Measurements from ENCODE around the gene STAG2.

Gene STAG2

DNA sequence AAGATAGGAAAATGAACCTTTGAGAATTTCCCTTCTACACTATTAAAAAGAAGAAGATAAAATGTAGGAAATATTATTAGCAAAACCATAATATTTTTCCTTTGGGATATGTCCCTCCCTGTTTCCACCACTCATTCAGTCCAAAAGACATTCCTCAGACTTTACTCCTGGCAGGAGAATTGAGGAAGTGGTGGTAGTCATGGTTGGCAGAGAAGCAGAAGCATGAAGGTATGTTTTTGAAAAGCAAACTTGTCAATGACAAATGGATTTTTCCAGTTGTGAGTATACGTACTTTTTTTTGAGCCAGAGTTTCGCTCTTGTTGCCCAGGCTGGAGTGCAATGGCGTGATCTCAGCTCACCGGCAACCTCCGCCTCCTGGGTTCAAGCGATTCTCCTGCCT lies 13.7 kb downstream of the STAG2 start:
- DNase-seq (ENCODE audit: low read depth), result no peak

DNA sequence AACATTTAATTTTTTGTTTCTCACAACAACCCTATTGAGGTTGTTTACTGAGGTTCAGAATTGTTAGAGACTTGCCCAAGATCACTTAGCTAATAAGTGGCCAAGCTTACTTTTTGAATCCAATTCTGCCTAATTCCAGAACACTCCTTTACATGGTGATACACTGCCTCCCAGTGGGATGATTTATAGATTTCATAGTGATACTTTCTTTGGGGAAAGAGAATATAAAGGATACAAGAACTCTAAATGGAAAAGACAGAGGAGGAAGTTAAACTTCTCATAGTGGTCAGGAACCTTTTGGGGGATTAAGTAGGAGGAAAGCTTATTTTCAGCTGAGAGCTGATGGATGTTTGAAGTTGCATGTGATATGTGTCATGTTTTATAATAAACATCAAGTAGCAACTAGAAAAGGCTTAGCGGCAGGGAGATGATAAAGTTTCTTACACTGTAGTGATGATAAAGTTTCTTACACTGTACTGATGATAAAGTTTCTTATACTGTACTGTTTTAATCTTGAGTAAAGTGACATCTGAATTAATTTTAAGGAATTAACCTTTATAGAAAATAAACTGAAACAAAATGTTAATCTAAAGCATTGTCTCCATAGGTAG lies 15.3 kb downstream of the STAG2 start:
- no peak for DNase-seq (ENCODE audit: low read depth)

DNA sequence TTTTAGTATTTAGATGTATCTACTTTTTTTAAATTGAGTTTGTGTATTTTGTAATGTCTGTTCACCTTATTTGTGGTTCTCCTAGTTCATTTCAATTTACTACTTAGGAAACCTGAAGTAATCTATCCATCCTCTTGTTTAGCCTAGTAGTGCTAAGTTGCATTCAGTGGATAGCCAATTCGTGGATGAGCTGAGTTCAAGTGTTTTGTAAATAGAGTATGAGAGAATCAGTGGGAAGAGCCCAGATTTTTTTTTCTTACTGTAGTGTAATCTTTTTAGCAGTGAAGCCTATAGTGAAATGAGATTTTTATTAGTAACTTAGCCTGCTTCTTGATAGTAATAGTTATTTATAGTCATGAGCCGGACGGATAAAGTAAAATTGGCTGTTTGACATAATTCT lies 21.7 kb downstream of the STAG2 start:
- no peak for DNase-seq (ENCODE audit: low read depth)

DNA sequence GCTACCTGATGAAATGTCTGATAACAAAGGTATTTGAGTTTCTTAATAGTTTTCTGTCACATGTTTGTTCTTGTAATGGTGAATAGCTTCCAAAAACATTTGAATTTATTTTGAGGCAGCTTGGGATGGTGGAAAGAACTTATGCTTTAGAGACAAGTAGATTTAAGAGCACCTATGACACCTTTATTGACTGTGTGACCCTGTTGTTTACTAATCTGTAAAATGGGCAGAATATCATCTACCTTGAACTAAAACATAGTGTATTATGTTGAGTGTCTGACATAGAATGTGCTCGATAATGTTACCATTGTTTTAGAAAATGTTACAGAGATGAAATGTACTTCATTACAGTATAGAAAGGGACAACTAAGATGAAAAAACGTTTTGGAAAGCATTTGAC lies 24.9 kb downstream of the STAG2 start:
- DNase-seq (ENCODE audit: low read depth), result no peak

DNA sequence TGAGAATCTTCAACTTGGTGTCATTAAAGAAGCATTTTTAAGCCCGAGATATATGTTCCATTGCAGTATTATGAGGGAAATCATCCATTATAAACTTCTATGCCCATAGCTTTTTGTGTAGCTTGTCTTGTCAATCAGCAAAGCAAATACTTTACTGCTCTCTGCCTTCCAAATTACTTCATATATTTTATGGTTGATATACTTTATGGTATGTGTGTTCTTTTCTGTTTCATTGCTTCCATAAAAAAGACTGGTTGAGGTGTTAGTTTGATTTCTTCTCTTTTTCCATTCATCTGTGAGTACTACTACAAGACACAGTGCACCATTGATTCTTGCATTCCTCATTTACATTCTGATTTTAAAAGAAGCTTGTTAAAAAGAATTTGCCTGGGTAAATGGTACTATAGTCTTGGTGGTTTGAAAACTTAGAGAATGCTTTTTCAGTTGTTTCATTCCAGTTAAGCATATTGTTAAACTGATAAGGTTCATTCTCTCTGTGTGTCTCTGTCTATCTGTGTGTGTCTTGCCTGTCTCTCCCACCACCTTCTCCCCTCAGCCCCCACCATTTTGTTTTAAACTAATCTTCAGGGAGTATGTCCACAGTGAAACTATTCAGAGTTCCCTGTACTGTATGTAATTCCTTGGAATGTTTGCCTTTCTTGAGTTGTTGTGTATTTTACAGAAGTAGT lies 27.1 kb downstream of the STAG2 start:
- no peak for DNase-seq (ENCODE audit: low read depth)

DNA sequence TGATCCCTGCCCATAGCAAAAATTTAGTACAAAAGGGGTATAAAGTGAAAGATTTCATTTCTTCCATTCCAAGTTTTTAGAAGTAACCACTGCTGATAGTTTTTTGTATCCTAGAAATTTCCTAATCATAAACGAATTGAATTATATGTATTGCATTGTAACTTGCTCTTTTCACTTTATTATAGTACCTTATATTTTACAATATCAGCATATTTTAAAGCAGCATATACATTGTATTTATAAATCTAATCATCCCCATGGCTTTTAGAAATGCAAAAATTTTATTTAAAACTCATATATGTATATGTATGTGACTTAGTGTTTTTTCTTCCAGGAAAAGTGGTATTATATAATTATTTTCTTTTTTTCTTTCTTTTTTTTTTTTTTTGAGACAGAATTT lies 27.7 kb downstream of the STAG2 start:
- no peak for DNase-seq (ENCODE audit: low read depth)

DNA sequence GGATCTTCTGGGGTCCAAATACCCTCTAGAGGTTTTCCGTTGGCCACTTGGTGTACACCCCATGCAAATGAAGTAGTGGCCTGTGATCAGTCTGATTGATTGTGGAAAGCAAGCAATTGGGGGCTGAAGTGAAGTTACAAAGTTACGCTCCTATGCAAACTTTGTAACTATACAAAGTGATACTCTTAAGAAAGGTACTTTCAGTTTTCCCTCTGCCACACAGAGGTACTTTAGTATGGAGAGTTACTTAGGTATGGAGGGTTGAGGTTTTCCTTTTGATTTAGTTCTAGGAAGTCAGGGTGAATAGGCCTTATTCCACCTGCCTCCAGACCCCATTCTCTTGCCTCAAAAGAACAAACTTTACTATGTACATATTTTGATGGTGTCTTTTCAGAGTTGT lies 28.7 kb downstream of the STAG2 start:
- DNase-seq (ENCODE audit: low read depth), result no peak

DNA sequence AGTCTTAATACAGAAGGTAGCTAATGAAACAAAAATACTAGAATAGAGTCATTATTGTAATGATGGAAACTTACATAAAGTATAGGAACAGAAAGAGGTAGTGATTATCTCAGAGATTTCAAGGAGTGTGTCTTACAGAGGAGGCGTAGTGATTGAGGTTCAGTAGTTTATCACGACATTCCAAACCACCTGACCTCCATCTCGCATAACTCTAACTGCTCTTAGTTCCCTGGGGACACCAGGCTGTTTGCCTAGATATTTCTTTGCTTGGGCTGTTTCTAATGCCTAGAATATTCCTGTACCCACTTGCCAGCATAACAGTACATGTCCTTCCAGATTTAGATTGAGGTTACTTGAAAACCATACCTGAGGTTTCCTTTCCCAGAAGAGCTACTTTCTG lies 29.1 kb downstream of the STAG2 start:
- no peak for DNase-seq (ENCODE audit: low read depth)

DNA sequence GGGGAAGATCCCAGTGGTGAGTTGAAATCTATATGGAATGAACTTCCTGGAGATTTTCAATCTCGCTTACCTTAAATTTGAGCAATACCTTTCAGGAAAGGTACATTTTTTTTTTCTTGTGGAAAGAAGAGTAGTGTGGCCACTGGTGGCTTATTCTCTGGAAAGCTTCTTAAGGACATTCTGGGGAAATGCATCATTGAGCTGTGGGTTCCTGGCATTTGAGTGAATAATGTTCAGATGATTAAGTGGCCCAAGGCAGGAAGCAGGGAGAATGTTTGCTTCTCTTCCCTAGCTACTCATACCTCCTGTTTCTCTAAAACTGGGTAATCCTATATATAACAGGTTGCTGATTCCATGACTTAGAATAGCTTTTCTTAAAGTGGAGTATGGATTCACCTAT lies 31.8 kb downstream of the STAG2 start:
- no peak for DNase-seq (ENCODE audit: low read depth)

DNA sequence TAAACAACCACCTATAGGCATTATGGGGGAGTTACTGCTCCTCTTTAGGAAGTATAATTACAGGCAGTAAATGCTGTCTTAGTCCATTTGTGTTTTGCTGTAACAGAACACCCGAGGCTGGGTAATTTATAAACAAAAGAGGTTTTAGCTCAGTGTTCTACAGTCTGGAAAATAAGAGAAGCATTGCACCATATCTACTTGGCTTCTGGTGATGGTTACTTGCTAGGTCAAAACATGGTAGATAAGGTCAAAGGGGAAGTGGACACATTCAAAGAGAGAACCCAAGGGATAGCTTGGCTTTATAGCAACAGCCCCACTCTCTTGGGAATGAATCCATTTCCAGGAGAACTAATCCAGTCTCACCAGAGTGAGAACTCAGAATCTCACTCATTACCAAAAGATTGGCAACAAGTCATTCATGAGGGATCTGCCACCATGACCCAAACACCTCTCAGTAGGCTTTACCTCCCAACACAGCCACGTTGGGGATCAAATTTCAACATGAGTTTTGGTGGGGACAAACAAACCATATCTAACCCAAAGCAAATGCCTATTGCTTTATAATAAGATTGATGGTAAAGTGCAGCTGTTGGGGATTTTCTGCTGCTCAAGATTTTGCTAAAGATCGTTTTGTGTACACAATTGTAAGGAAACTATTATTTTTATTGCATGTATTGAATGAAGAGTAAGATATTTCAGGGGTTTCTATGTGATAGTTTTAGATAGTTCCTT lies 32.6 kb downstream of the STAG2 start:
- DNase-seq (ENCODE audit: low read depth), result no peak

DNA sequence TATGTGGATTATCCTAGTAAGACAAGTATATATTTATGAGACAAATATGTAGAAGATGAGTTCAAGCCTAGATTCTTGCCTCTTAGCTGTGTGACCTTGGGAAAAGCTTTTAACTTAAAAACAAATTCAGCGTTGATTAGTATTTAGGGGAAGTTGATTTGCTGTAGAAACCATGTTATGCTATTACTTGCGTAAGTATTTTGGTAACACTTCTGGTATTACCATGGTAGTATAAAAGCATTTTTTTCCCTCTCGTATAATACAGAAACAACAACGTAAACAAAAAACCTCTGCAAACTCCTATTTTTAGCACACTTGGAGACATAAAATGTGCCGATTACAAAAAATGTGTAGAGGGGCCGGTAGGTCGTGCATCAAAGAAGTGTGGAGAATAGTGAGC lies 33.2 kb downstream of the STAG2 start:
- no peak for DNase-seq (ENCODE audit: low read depth)

DNA sequence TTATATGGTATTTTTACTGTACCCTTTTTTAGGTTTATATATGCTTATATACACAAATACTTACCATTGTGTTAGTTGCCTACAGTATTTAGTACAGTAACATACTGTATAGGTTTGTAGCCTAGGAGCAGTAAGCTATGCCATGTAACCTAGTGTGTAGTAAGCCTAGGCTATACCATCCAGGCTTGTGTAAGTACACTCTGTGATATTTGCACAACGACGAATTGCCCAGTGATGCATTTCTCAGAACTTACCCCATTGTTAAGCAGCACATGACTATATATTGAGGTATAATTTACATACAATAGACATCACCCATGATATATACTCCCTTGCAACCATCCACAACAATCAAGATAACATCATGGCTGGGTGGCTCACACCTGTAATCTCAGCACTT lies 40.1 kb downstream of the STAG2 start:
- DNase-seq (ENCODE audit: low read depth), result no peak

DNA sequence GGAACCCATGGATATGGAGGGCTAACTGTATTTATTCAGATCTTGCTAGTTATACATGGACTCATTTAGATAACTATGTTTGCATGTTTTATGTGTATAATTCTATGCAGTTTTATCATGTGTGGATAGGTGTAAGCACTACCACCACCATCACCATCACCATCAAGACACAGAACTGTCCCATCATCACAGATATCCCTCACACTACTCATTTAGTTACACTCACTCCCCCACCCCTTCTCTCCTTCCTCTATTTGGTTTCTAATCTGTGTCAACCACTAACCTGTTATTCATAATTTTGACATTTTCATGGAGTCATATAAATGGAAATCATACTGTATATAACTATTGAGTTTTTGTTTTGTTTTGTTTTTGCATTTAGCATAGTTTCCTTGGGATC lies 43.7 kb downstream of the STAG2 start:
- no peak for DNase-seq (ENCODE audit: low read depth)

DNA sequence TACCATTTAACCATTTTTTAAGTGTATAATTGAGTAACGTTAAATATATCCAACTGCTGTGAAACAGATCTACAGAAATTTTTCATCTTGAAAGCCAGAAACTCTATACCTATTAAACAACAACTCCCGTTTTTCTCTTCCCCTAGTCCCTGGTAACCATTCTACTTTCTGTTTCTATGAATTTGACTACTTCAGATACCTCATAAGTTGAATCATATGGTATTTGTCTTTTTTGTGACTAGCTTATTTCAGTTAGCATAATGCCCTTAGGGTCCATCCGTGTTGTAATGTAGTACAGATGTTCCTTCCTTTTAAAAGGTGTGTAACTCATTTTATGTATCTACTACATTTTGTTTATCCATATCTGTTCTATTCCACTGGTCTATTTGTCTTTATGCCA lies 48.7 kb downstream of the STAG2 start:
- DNase-seq (ENCODE audit: low read depth), result no peak

DNA sequence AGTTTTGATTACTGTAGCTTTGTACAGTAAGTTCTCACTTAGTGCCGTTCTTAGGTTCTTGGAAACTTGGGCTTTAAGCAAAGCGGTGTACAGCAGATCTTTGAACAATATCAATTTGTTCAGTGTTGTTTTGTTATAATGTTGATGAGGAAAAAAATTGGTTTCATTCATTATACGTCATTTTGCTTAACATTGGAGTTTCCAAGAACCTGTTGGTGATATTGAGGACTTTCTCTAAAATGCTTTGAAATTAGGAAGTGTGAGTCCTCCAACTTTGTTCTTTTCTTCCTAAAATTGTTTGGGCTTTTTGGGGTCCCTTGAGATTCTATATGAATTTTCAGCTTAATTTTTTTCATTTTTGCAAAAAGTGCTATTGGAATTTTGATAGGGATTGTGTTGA lies 49.1 kb downstream of the STAG2 start:
- DNase-seq (ENCODE audit: low read depth), result no peak

DNA sequence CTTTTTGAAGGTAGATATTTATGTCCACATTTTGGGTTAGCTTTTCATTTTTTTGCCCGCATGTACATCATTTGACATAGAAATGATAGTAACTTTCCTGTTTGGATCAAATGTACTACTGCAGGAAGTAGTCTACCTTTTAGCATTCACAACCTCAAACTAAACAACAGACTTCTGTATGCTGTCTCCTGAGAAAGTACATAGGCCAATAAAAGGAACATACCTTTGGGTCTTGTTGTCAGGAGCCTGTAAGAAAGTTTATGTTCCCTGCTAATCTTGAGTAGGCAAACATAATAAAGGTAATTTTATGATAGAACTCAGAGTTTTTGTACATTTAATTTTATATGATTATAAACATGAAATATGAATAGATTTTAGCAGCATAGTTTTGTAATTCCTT lies 54.2 kb downstream of the STAG2 start:
- no peak for DNase-seq (ENCODE audit: low read depth)

DNA sequence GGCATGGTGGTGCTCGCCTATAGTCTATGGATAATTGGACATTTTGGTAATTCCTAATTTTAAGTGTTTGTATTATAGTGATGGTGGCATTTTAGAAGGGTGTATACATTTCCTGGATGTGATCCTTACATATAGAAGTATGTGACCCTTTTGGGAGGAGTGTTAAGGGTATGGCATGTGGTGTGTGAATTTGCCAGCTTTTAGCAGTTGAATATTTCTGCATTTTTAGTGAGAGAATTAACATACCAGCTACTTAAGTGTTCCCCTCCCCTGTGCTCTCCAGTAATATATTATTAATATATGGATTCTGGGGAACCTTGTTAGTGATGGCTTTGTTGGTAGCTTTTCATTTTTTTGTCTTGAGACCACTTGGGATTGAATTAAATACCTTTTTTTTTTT lies 55.3 kb downstream of the STAG2 start:
- no peak for DNase-seq (ENCODE audit: low read depth)

DNA sequence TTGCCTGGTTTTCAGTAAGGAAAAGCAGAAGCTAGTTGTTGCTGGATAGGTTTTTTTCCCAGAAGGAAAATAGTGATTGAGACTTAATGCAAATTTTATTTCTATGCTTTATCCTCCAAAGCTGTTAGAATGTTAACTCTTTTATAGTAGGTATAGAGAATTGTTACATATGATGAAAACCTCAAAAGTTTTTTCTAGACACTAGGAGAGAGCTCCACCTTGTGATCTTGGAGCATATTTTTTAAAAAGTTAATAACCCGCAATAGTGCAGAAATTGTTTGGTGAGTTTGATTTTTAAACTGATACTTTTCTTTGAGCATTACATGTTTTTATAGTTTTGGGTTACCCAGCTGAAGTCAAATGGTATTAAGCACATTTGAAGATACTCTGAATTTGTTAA lies 56.5 kb downstream of the STAG2 start:
- no peak for DNase-seq (ENCODE audit: low read depth)

DNA sequence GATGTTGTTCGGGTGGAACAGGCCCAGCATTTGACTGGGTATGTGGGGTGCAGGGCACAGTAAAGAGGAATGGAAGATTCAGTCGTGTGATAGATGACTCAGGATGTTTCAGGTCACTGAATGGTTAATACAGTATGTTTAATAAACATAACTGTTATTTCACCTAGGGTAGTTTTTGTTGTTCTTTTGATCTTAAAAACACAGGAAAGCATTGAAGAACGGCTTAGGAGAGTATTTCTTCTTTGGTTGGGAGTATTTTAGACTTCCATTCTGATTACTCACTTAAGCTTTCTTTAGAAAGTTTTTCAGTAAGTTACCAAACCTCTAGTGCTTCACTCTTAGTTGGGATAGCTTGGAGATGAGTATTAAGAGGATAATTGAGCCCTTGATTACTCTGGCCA lies 62.3 kb downstream of the STAG2 start:
- DNase-seq (ENCODE audit: low read depth), result no peak

DNA sequence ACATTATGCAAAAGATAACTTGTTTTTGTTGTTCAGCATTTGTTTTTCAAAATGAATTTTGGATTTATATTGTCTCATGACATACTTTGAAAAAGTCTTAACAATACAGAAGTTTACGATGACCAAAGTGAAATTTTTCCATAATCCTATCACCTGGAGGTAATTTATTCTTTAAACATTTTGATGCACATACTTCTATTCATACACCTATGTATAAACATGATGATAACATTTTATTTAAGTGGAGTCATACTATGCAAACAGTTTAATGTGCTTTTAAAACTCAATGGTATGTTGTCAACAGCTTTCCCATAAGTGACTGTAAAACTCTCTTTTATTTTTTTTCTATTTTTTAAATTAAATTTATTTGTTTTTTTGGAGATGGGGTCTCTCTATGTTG lies 65.0 kb downstream of the STAG2 start:
- no peak for DNase-seq (ENCODE audit: low read depth)

DNA sequence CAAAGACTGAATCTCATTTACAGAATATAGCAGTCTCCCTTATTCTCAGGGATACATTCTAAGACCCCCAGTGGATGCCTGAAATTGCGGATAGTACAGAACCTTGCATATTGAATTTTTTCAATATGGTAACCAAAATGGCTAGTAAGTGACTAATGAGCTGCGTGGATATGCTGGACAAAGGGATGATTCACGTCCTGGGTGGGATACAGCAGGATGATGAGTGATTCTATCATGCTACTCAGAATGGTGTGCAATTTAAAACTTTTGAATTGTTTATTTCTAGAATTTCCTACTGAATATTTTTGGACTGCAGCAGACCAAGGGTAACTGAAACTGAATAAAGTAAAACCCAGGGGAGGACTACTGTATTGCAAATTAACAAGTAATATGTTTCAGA lies 66.7 kb downstream of the STAG2 start:
- DNase-seq (ENCODE audit: low read depth), result no peak

DNA sequence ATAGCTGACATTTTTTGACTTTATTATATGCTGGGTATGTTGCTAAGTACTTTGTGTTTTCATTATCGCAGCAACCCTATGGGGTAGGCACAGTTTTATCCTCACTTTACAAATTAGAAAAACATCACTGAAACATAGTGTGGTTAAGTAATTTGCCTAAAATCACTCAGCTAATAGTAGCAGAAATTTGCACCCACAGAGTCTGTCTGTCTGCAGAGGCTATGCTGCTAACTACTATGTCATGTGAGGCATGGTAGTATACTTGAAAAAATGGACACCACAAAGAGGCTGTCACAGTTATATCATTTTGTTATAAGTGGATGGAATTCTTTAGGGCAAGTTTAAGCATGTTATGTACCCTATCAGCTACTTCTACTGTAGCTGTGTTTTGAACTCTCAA lies 69.0 kb downstream of the STAG2 start:
- no peak for DNase-seq (ENCODE audit: low read depth)

DNA sequence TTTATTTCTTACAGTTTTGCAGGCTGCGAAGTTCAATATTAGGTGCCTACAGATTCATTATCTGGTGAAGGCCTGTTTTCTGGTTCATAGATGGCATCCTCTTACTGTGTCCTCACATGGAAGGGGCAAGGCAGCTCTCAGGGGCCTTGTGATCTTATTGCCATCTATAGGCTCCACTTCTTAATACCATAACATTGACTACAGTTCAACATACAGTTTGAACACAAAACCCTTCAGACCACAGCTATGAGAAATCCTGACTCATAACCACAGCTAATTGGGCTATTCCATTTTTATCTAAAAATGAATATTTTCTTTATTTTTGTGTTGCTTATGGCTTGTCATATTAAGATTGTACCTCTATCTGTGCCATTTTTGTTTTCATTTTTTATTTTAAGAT lies 72.3 kb downstream of the STAG2 start:
- DNase-seq (ENCODE audit: low read depth), result no peak

DNA sequence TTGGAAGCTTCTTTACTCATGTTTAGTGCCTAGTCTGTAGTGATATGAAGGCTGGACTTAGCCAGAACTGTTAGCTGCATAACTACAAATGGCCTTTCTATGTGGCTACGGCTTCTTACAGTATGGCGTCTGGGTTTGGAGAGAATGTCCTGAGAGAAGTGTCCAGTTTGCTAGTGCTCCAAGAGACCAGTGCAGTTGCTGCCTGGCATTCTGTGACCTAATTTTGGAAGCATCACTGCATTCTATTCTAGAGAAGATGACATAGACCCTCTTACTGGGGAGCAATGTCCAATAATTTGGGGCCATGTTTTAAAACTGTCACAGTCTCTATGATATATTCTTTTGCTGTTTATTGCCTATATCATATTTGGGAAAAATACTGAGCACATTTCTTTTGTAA lies 74.2 kb downstream of the STAG2 start:
- no peak for DNase-seq (ENCODE audit: low read depth)
